Activated naive CD4-positive, alpha-beta T cell (primary cell): ENCODE data around the gene BRINP3.

Experiments used
- DNase-seq, 4 experiments: peaks; one replicate each; lab custom pipeline; 2025; lab: John Stamatoyannopoulos, UW

The BRINP3 gene

GRCh38 chr1:190322274-190322673, 155.4 kb downstream of the BRINP3 start:
- no peak for DNase-seq

GRCh38 chr1:190320952-190321351, 156.7 kb downstream of the BRINP3 start:
- no peak for DNase-seq

- no peak for DNase-seq
Measured at GRCh38 chr1:190312763-190313162, 164.9 kb downstream of the BRINP3 start.

GRCh38 chr1:190303501-190303900, 174.2 kb downstream of the BRINP3 start:
- DNase-seq = no peak

- DNase-seq = no peak
Measured at GRCh38 chr1:190296453-190296852, 181.2 kb downstream of the BRINP3 start.

- no peak for DNase-seq
Measured at GRCh38 chr1:190289897-190290296, 187.8 kb downstream of the BRINP3 start.

GRCh38 chr1:190286111-190286510, 191.6 kb downstream of the BRINP3 start:
- DNase-seq = no peak

GRCh38 chr1:190277107-190277506, 200.6 kb downstream of the BRINP3 start:
- DNase-seq = no peak

GRCh38 chr1:190274721-190275120, 202.9 kb downstream of the BRINP3 start:
- DNase-seq = no peak

GRCh38 chr1:190273161-190273560, 204.5 kb downstream of the BRINP3 start:
- no peak for DNase-seq

GRCh38 chr1:190262538-190262937, 215.1 kb downstream of the BRINP3 start:
- DNase-seq = no peak

- no peak for DNase-seq
Measured at GRCh38 chr1:190259424-190259823, 218.2 kb downstream of the BRINP3 start.

GRCh38 chr1:190258003-190258402, 219.7 kb downstream of the BRINP3 start:
- no peak for DNase-seq

- no peak for DNase-seq
Measured at GRCh38 chr1:190252046-190252445, 225.6 kb downstream of the BRINP3 start.

GRCh38 chr1:190250368-190250767, 227.3 kb downstream of the BRINP3 start:
- no peak for DNase-seq

GRCh38 chr1:190244406-190244805, 233.3 kb downstream of the BRINP3 start:
- DNase-seq = no peak

GRCh38 chr1:190243056-190243455, 234.6 kb downstream of the BRINP3 start:
- no peak for DNase-seq

- no peak for DNase-seq
Measured at GRCh38 chr1:190226006-190226405, 251.7 kb downstream of the BRINP3 start.

GRCh38 chr1:190212450-190212849, 265.2 kb downstream of the BRINP3 start:
- DNase-seq = no peak

GRCh38 chr1:190207733-190208132, 269.9 kb downstream of the BRINP3 start:
- no peak for DNase-seq

GRCh38 chr1:190205713-190206112, 272.0 kb downstream of the BRINP3 start:
- no peak for DNase-seq

- DNase-seq = no peak
Measured at GRCh38 chr1:190196020-190196419, 281.6 kb downstream of the BRINP3 start.

- DNase-seq = no peak
Measured at GRCh38 chr1:190193508-190194115, 284.1 kb downstream of the BRINP3 start.

GRCh38 chr1:190192627-190193026, 285.0 kb downstream of the BRINP3 start:
- no peak for DNase-seq

- DNase-seq = no peak
Measured at GRCh38 chr1:190183588-190183987, 294.1 kb downstream of the BRINP3 start.
